Suprapubic skin (tissue), 4 donors: ENCODE data around the gene SDC1. TPM values are rescaled to one million over a fixed set of nuclear protein-coding genes. Genes with fewer than 3 reads are reported as not detected.

Experiments used
- DNase-seq, 2 donors: peaks; one replicate each; pipeline ENCODE4 v3.0.0-alpha.2; 2019; ENCODE audit warnings: low spot score in 2 of 2
- H3K27ac ChIP-seq: fragments of 200-600 bp; sonication (generic); one replicate; pipeline ENCODE4 v1.5.1; 2019
- H3K27me3 ChIP-seq: fragments of 200-600 bp; sonication (generic); one replicate; pipeline ENCODE4 v1.5.1; 2019
- H3K36me3 ChIP-seq: fragments of 200-600 bp; sonication (generic); one replicate; pipeline ENCODE4 v1.5.1; 2019
- H3K4me1 ChIP-seq: fragments of 200-600 bp; sonication (generic); one replicate; pipeline ENCODE4 v1.5.1; 2019
- H3K4me3 ChIP-seq: fragments of 200-600 bp; sonication (generic); one replicate; pipeline ENCODE4 v1.5.1; 2019; ENCODE audit warnings: mild to moderate bottlenecking
- H3K9me3 ChIP-seq: fragments of 200-600 bp; sonication (generic); one replicate; pipeline ENCODE4 v1.5.1; 2019
- EP300 ChIP-seq: sonication (generic); formaldehyde crosslinking; IDR thresholded peaks from one replicate; pipeline ENCODE4 v1.6.1; 2017; ENCODE audit warnings: antibody characterized with exemption
- POLR2A ChIP-seq, 2 donors: fragments of 450-650 bp; IDR thresholded peaks; one replicate each; pipeline ENCODE4 v1.6.1; 2017; ENCODE audit warnings: antibody characterized with exemption in 2 of 2, mild to moderate bottlenecking in 2 of 2, moderate library complexity in 2 of 2
- POLR2AphosphoS5 ChIP-seq, 3 donors: sonication (generic); formaldehyde crosslinking; IDR thresholded peaks; one replicate each; pipeline ENCODE4 v1.6.1; 2017; ENCODE audit warnings: antibody characterized with exemption in 3 of 3
- WGBS: methylation state at CpG from one replicate; pipeline ENCODE4 v1.1.5; 2018; 5-methylcytosine and 5-hydroxymethylcytosine counted together
- total RNA-seq, 4 donors: library from RNA; depleted of rRNA; stranded (reverse); fragments of >200 nt; gene quantifications; one replicate each; pipeline ENCODE4 v1.1.0, GENCODE V29; 2016
- TF ChIP-seq, protein P1 (sequence below), 2 donors: fragments of 200-600 bp in 1 of 2; fragments of 450-650 bp in 1 of 2; sonication (generic) in 1 of 2; IDR thresholded peaks; one replicate each; pipeline ENCODE4 v1.5.1; 2016 to 2019; ENCODE audit warnings: antibody characterized with exemption in 2 of 2, mild to moderate bottlenecking in 1 of 2, moderate library complexity in 1 of 2

The SDC1 gene
- total RNA-seq, 4 donors from 2014 or later: 258 to 892 (median 636) TPM

DNA sequence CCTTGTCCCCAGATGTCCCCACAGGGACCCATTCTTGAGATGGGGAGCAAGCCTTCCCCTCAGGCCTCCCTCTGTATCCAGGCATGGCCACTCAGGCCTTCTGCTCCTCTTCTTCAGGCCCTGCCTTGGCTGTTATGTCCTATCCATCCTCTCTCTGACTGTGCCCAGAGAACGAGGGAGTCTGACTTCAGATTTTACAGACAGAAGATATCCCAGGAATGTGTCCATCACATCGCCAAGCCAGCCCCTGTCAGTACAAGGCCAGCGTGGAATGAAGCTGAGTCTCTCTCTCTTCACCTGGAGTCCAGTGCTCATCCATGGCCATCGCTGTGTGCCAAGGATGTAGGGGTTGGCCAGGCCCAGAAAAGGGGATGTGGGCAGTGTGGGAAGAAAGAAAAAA, 57.6 kb downstream of the SDC1 start:
- no peak for TF ChIP-seq POLR2AphosphoS5 (IDR thresholded peaks at IDR 0.05)
- TF ChIP-seq, protein P1, sequence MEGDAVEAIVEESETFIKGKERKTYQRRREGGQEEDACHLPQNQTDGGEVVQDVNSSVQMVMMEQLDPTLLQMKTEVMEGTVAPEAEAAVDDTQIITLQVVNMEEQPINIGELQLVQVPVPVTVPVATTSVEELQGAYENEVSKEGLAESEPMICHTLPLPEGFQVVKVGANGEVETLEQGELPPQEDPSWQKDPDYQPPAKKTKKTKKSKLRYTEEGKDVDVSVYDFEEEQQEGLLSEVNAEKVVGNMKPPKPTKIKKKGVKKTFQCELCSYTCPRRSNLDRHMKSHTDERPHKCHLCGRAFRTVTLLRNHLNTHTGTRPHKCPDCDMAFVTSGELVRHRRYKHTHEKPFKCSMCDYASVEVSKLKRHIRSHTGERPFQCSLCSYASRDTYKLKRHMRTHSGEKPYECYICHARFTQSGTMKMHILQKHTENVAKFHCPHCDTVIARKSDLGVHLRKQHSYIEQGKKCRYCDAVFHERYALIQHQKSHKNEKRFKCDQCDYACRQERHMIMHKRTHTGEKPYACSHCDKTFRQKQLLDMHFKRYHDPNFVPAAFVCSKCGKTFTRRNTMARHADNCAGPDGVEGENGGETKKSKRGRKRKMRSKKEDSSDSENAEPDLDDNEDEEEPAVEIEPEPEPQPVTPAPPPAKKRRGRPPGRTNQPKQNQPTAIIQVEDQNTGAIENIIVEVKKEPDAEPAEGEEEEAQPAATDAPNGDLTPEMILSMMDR (IDR thresholded peaks at IDR 0.05): no peak
- no peak for TF ChIP-seq POLR2A (IDR thresholded peaks at IDR 0.05)
- no peak for TF ChIP-seq EP300
- no peaks in the 10 kb centered on the region for H3K36me3 ChIP-seq
- H3K4me1 ChIP-seq: peaks cover 32% of the 10 kb centered on the region
- no peak overlapping the region for H3K4me3 ChIP-seq
- DNase-seq: peak; percentile 37 to 46
- no peak overlapping the region for H3K27ac ChIP-seq
- H3K27me3 ChIP-seq: no peaks in the 10 kb centered on the region
- no peaks in the 10 kb centered on the region for H3K9me3 ChIP-seq
- WGBS: 85% methylated on average over 4 of the region's 4 CpGs

DNA sequence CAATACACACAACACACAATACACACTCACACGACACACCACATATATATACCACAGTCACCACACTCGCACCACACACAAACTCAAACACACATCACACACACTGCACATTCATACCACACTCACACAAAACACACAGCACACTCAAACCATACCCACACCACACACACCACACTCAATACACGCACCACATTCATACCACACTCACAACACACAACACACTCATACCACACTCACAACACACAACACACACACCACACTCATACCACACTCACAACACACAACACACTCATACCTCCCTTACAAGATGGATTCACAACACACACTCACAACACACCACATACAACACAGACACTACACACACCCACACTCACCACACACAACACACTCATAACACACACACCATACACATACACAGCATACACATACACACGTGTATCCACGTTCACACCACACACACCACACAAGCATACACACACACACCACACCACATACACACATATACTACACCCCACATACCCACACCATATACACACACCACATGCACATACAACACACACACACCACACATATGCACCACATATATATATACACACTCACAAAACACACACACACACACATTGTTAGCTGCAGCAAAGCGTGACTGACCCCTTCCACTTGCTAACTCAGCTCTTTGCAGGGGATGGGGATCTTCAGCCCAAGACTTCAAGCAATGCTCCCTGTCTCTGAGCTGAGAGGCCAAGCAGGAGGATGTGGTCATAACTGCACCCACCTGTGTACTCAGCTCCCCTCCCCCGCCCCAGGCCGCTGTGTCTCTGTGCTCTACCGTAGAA, 59.0 kb downstream of the SDC1 start:
- Histone ChIP-seq H3K9me3 (no peaks in the 10 kb centered on the region), H3K36me3 (no peaks in the 10 kb centered on the region), H3K27ac (no peak overlapping the region), H3K27me3 (no peaks in the 10 kb centered on the region), H3K4me1 (peaks cover 22% of the 10 kb centered on the region), H3K4me3 (no peak overlapping the region)
- peak; percentile 29 to 34 for DNase-seq
- TF ChIP-seq POLR2A (IDR thresholded peaks at IDR 0.05) (no peak), POLR2AphosphoS5 (IDR thresholded peaks at IDR 0.05) (no peak), EP300 (no peak)
- TF ChIP-seq, protein P1 (IDR thresholded peaks at IDR 0.05): no peak
- 91% methylated on average over 9 of the region's 9 CpGs for WGBS

DNA sequence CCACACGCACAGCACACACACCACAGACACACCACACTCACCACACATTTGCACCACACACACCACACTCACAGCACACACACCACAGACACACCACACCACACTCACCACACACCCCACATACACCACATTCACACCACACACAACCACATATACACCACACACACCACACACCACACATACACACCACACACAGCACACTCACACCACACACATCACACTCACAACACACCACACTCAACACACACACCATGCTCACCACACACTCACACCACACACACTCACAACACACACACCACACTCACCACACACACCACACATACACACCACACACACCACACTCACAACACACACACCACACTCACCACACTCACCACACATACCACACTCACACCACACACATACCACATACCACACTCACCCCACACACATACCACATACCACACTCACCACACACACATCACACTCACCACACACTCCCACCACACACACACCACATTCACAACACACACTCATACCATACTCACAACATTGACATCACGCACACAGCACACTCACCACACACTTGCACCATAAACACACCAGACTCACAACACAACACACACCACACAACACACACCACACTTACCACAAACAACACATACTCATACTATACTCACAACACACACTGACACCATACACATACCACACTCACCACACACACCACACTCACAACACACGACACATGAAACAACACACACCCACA, 60.0 kb downstream of the SDC1 start:
- Histone ChIP-seq H3K4me3 (no peak overlapping the region), H3K9me3 (no peaks in the 10 kb centered on the region), H3K36me3 (no peaks in the 10 kb centered on the region), H3K27ac (no peak overlapping the region), H3K4me1 (peaks cover 12% of the 10 kb centered on the region), H3K27me3 (no peaks in the 10 kb centered on the region)
- DNase-seq: peak in 1 of 2 donors; percentile 1
- TF ChIP-seq EP300 (no peak), POLR2AphosphoS5 (IDR thresholded peaks at IDR 0.05) (no peak), POLR2A (IDR thresholded peaks at IDR 0.05) (no peak)
- TF ChIP-seq, protein P1 (IDR thresholded peaks at IDR 0.05): no peak
- 83% methylated on average over 3 of the region's 3 CpGs for WGBS

DNA sequence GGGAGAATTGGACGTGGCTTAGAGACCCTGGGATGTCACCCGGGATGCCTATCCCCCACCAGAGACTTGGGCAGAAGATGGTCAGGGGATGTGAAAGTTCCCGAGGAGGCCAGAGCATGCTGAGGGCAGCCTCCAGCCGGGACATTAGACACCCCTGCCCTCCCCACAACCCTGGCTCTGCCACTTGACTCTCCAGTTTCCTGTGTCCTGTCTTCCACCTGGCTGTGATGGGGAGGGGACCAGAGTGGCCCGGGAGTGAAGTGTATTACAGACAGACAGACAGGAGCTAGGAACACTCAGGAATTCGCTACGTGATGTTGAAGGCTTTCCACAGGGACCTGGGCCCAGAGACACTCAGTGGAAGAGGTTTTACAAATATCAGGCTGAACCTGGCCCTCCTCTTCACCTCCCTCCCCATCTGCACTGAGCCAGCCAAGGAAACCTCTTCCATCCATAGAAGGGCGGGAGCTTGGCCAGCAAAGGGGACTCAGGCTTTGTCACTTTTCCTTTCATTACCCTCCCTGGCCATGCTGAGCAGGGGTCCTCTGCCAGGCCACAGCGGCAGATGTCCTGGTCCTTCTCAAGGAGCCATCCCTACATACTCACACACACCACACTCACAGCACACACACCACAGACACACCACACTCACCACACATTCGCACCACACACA, 60.7 kb downstream of the SDC1 start:
- no peak for TF ChIP-seq POLR2A (IDR thresholded peaks at IDR 0.05)
- TF ChIP-seq, protein P1 (IDR thresholded peaks at IDR 0.05): no peak
- no peak for TF ChIP-seq POLR2AphosphoS5 (IDR thresholded peaks at IDR 0.05)
- TF ChIP-seq EP300: no peak
- H3K27ac ChIP-seq: no peak overlapping the region
- H3K27me3 ChIP-seq: no peaks in the 10 kb centered on the region
- H3K4me3 ChIP-seq: no peak overlapping the region
- WGBS: 71% methylated on average over 7 of the region's 10 CpGs
- DNase-seq: peak; percentile 36 to 65
- H3K9me3 ChIP-seq: no peaks in the 10 kb centered on the region
- no peaks in the 10 kb centered on the region for H3K36me3 ChIP-seq
- H3K4me1 ChIP-seq: peaks cover 7% of the 10 kb centered on the region
